CD14-positive monocyte (primary cell): Measurements from ENCODE around the gene PDIA6. TPM values are rescaled to one million over a fixed set of nuclear protein-coding genes. Genes with fewer than 3 reads are reported as not detected.

ENCODE experiments used
- DNase-seq, 3 donors: peaks; one replicate each; pipeline ENCODE4 v3.0.0-alpha.2; 2011 to 2022
- H2AFZ ChIP-seq: 2 replicates; pipeline ENCODE4 v1.6.0; 2012; ENCODE audit warnings: mild to moderate bottlenecking, low read depth, low read length, inconsistent platforms; ENCODE audit not compliant: insufficient read depth, poor library complexity, severe bottlenecking
- H3K27ac ChIP-seq, 2 donors: 1 replicate in 1 of 2; 2 replicates in 1 of 2; pipeline ENCODE4 v1.5.1; 2012 to 2013; ENCODE audit warnings: low read length in 2 of 2, control low read depth in 1 of 2, inconsistent platforms in 1 of 2, low read depth in 1 of 2, mild to moderate bottlenecking in 1 of 2
- H3K27me3 ChIP-seq, 2 donors: one replicate each; pipeline versions ENCODE4 v1.6.0 to v1.6.1; 2011 to 2013; ENCODE audit warnings: low read length in 2 of 2; ENCODE audit not compliant: control insufficient read depth in 2 of 2, insufficient read depth in 2 of 2
- H3K36me3 ChIP-seq, 2 donors: replicated peaks in 1 of 2; 1 replicate in 1 of 2; 2 replicates in 1 of 2; pipeline versions ENCODE4 v1.5.1 to v1.6.1; 2012 to 2013; ENCODE audit warnings: low read length in 2 of 2, control low read depth in 1 of 2, inconsistent platforms in 1 of 2, mild to moderate bottlenecking in 1 of 2; ENCODE audit not compliant: insufficient read depth in 2 of 2, control insufficient read depth in 1 of 2
- H3K4me1 ChIP-seq, 2 donors: 1 replicate in 1 of 2; 2 replicates in 1 of 2; pipeline versions ENCODE4 v1.5.1 to v1.6.1; 2012 to 2013; ENCODE audit warnings: low read length in 2 of 2, control low read depth in 1 of 2, inconsistent platforms in 1 of 2, mild to moderate bottlenecking in 1 of 2, moderate library complexity in 1 of 2; ENCODE audit not compliant: insufficient read depth in 2 of 2, control insufficient read depth in 1 of 2
- H3K4me2 ChIP-seq: replicated peaks from 2 replicates; pipeline ENCODE3; 2012; ENCODE audit warnings: low read length, moderate library complexity, mild to moderate bottlenecking; ENCODE audit not compliant: poor library complexity, severe bottlenecking; ENCODE audit errors: extremely low read depth
- H3K4me3 ChIP-seq, 3 experiments: fragments of 200-600 bp in 1 of 3; sonication (generic) in 1 of 3; replicated peaks in 1 of 3; 1 replicate in 2 of 3; 2 replicates in 1 of 3; pipeline ENCODE4 v1.5.1; 2011 to 2013; ENCODE audit warnings: low read length in 3 of 3, mild to moderate bottlenecking in 3 of 3, control low read depth in 2 of 3, low read depth in 2 of 3, inconsistent platforms in 1 of 3, moderate library complexity in 1 of 3
- H3K79me2 ChIP-seq: 2 replicates; pipeline ENCODE4 v1.6.0; 2012; ENCODE audit warnings: mild to moderate bottlenecking, control low read depth, inconsistent platforms, low read length, moderate library complexity; ENCODE audit not compliant: insufficient read depth
- H3K9ac ChIP-seq: 2 replicates; pipeline ENCODE4 v1.6.0; 2017; ENCODE audit warnings: low read length, mild to moderate bottlenecking; ENCODE audit not compliant: insufficient read depth, poor library complexity, severe bottlenecking
- H3K9me3 ChIP-seq, 2 donors: replicated peaks in 1 of 2; 1 replicate in 1 of 2; 2 replicates in 1 of 2; pipeline versions ENCODE4 v1.5.1 to v1.6.1; 2012 to 2013; ENCODE audit warnings: low read length in 2 of 2, control low read depth in 1 of 2; ENCODE audit not compliant: control insufficient read depth in 1 of 2, insufficient read depth in 1 of 2
- H4K20me1 ChIP-seq: 2 replicates; pipeline ENCODE4 v1.6.0; 2012; ENCODE audit warnings: mild to moderate bottlenecking, low read length, control low read depth, moderate library complexity; ENCODE audit not compliant: insufficient read depth
- H3K27ac Mint-ChIP-seq, 7 donors: one replicate each; pipeline ENCODE4 v1.8.0; 2020; ENCODE audit warnings: mild to moderate bottlenecking in 7 of 7, mixed read lengths in 7 of 7, moderate library complexity in 6 of 7, inconsistent platforms in 2 of 7
- H3K27me3 Mint-ChIP-seq, 3 donors: one replicate each; pipeline ENCODE4 v1.8.0; 2021 to 2022; ENCODE audit warnings: low read depth in 3 of 3, mild to moderate bottlenecking in 3 of 3, mixed read lengths in 3 of 3, moderate library complexity in 3 of 3, inconsistent platforms in 1 of 3
- H3K36me3 Mint-ChIP-seq, 2 donors: one replicate each; pipeline ENCODE4 v1.8.0; 2020; ENCODE audit warnings: mixed read lengths in 2 of 2, inconsistent platforms in 1 of 2, mild to moderate bottlenecking in 1 of 2
- H3K4me1 Mint-ChIP-seq: one replicate; pipeline ENCODE4 v1.8.0; 2020; ENCODE audit warnings: mild to moderate bottlenecking, mixed read lengths
- H3K4me3 Mint-ChIP-seq, 2 donors: one replicate each; pipeline ENCODE4 v1.8.0; 2020; ENCODE audit warnings: mild to moderate bottlenecking in 2 of 2, mixed read lengths in 2 of 2, moderate library complexity in 1 of 2
- H3K9me3 Mint-ChIP-seq, 7 donors: one replicate each; pipeline ENCODE4 v1.8.0; 2020 to 2022; ENCODE audit warnings: mixed read lengths in 7 of 7, mild to moderate bottlenecking in 6 of 7, moderate library complexity in 6 of 7, inconsistent platforms in 2 of 7
- WGBS: methylation state at CpG from one replicate; pipeline ENCODE4 v1.1.5; 2013; ENCODE audit warnings: missing lambda C conversion rate; ENCODE audit not compliant: insufficient coverage; 5-methylcytosine and 5-hydroxymethylcytosine counted together
- intact Hi-C, 2 donors: fragments of 100-400 bp; cut with micrococcal nuclease; formaldehyde crosslinking; loops; one replicate each; pipeline versions ENCODE4 v1.15.0 to v1.15.1; 2023
- polyA plus RNA-seq, 3 donors: library from polyadenylated mRNA; depleted of rRNA in 1 of 3; unstranded in 2 of 3; stranded (reverse) in 1 of 3; fragments of 300-500 nt in 2 of 3; fragments of >200 nt in 1 of 3; fragmentation: Illumina TruSeq in 2 of 3; gene quantifications; 1 replicate in 2 of 3; 2 replicates in 1 of 3; pipeline ENCODE4 v1.2.3, GENCODE V29; 2012 to 2021
- TF ChIP-seq, protein P1 (sequence below): fragments of 200-600 bp; IDR thresholded peaks from one replicate; pipeline ENCODE4 v1.8.0; 2022; ENCODE audit warnings: antibody characterized with exemption, mild to moderate bottlenecking

Gene PDIA6
- polyA plus RNA-seq, 3 donors, result 49.8 to 187 (median 166) TPM

DNA sequence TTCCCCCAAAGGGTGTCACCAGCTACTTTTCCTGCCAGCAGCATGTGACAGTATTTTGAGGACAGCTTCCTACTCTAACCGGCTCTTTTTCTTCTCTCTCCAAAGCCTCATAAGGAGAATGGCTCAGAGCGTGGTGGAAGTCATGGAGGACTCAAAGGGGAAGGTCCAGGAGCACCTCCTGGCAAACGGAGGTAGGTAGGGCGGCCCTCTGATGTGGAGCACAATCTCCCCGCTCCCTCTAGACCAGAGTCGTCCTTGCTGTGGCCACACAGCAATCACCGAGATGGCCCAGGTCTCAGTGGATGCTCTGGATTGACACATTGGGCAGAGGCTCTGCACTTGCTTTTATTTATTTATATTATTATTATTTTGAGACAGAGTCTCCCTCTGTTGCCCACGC lies 58.7 kb downstream of the PDIA6 start:
- Histone ChIP-seq H3K36me3 (no peaks in the 10 kb centered on the region), H3K4me2 (no peak overlapping the region), H3K4me1 (no peaks in the 10 kb centered on the region), H4K20me1 (no peaks in the 10 kb centered on the region), H3K9ac (no peak overlapping the region), H3K9me3 (no peaks in the 10 kb centered on the region), H2AFZ (no peak overlapping the region), H3K4me3 (no peak overlapping the region), H3K79me2 (no peaks in the 10 kb centered on the region), H3K27ac (no peak overlapping the region), H3K27me3 (no peaks in the 10 kb centered on the region)
- Mint-ChIP-seq H3K4me1 (peaks cover 5% of the 10 kb centered on the region), H3K9me3 (peaks cover 0 to 1% (median 0%) of the 10 kb centered on the region in 7 donors), H3K27ac (no peak overlapping the region), H3K4me3 (no peak overlapping the region), H3K27me3 (peaks cover 5 to 13% (median 9%) of the 10 kb centered on the region in 3 donors), H3K36me3 (no peaks in the 10 kb centered on the region)
- no peak for DNase-seq
- WGBS, result 100% methylated on average over 4 of the region's 8 CpGs
- TF ChIP-seq, protein P1, sequence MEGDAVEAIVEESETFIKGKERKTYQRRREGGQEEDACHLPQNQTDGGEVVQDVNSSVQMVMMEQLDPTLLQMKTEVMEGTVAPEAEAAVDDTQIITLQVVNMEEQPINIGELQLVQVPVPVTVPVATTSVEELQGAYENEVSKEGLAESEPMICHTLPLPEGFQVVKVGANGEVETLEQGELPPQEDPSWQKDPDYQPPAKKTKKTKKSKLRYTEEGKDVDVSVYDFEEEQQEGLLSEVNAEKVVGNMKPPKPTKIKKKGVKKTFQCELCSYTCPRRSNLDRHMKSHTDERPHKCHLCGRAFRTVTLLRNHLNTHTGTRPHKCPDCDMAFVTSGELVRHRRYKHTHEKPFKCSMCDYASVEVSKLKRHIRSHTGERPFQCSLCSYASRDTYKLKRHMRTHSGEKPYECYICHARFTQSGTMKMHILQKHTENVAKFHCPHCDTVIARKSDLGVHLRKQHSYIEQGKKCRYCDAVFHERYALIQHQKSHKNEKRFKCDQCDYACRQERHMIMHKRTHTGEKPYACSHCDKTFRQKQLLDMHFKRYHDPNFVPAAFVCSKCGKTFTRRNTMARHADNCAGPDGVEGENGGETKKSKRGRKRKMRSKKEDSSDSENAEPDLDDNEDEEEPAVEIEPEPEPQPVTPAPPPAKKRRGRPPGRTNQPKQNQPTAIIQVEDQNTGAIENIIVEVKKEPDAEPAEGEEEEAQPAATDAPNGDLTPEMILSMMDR, result no peak
- intact Hi-C loops, result no loop called here

DNA sequence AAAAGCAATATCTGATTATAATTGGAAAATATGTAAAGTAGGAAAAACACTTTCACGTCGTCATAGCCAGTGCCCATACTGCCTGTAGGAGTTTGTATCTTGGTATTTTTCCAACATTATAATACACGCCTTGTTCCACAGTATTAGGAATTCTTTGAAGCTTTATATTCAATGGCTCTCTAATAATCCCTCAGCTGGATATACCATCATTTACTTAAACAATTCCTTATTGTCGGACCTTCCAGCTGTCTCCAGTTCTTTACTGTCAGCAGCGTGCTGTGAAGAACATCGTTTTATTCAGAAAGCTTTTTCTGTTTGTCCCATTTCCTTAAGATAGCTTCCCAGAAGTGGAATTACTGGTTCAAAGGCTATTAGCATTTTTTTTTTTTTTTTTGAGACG lies 59.4 kb downstream of the PDIA6 start:
- no peak for DNase-seq
- Histone ChIP-seq H4K20me1 (no peaks in the 10 kb centered on the region), H3K9ac (no peak overlapping the region), H3K4me2 (no peak overlapping the region), H2AFZ (no peak overlapping the region), H3K4me3 (no peak overlapping the region), H3K79me2 (no peaks in the 10 kb centered on the region), H3K27ac (no peak overlapping the region), H3K9me3 (no peaks in the 10 kb centered on the region), H3K4me1 (peaks cover under 1 to 2% of the 10 kb centered on the region in 2 donors), H3K36me3 (no peaks in the 10 kb centered on the region), H3K27me3 (no peaks in the 10 kb centered on the region)
- H3K9me3 Mint-ChIP-seq, result peaks cover 0 to 1% (median 0%) of the 10 kb centered on the region in 7 donors
- H3K27me3 Mint-ChIP-seq, result peaks cover 5 to 13% (median 12%) of the 10 kb centered on the region in 3 donors
- no peaks in the 10 kb centered on the region for H3K36me3 Mint-ChIP-seq
- no peak overlapping the region for H3K27ac Mint-ChIP-seq
- peaks cover 7% of the 10 kb centered on the region for H3K4me1 Mint-ChIP-seq
- TF ChIP-seq, protein P1, result no peak
- intact Hi-C loops, result no loop called here
- WGBS, result 100% methylated on average over 3 of the region's 7 CpGs
- no peak overlapping the region for H3K4me3 Mint-ChIP-seq
